Measurements from ENCODE around the gene ZC3H12C.
"Not testable (repeated sequence)": the region's sequence is repeated elsewhere in the genome, so short reads cannot be mapped to it uniquely, and the experiment has no call there.

ZC3H12C gene

GRCh38 chr11:110199184-110199981 lies 106.2 kb downstream of the ZC3H12C start:
- TF ChIP-seq, protein P1, sequence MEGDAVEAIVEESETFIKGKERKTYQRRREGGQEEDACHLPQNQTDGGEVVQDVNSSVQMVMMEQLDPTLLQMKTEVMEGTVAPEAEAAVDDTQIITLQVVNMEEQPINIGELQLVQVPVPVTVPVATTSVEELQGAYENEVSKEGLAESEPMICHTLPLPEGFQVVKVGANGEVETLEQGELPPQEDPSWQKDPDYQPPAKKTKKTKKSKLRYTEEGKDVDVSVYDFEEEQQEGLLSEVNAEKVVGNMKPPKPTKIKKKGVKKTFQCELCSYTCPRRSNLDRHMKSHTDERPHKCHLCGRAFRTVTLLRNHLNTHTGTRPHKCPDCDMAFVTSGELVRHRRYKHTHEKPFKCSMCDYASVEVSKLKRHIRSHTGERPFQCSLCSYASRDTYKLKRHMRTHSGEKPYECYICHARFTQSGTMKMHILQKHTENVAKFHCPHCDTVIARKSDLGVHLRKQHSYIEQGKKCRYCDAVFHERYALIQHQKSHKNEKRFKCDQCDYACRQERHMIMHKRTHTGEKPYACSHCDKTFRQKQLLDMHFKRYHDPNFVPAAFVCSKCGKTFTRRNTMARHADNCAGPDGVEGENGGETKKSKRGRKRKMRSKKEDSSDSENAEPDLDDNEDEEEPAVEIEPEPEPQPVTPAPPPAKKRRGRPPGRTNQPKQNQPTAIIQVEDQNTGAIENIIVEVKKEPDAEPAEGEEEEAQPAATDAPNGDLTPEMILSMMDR (IDR thresholded peaks at IDR 0.05), result no peak
- DNase-seq (ENCODE audit: low spot score), result no peak

GRCh38 chr11:110200241-110200640 lies 107.0 kb downstream of the ZC3H12C start:
- no peak overlapping the region for H3K4me3 ChIP-seq
- no peak for DNase-seq (ENCODE audit: low spot score)
- no peak overlapping the region for H3K27ac ChIP-seq
- TF ChIP-seq, protein P1 (IDR thresholded peaks at IDR 0.05), result no peak

More at GRCh38 chr11:110199184-110199981, 106.2 kb downstream of the ZC3H12C start:
- Histone ChIP-seq H3K4me3 (no peak overlapping the region), H3K27ac (no peak overlapping the region)

GRCh38 chr11:110200836-110201235 lies 107.6 kb downstream of the ZC3H12C start:
- Histone ChIP-seq H3K4me3 (no peak overlapping the region), H3K27ac (no peak overlapping the region)
- DNase-seq (ENCODE audit: low spot score), result no peak
- TF ChIP-seq, protein P1 (IDR thresholded peaks at IDR 0.05), result no peak

GRCh38 chr11:110207123-110207522 lies 113.9 kb downstream of the ZC3H12C start:
- TF ChIP-seq, protein P1 (IDR thresholded peaks at IDR 0.05), result no peak
- DNase-seq (ENCODE audit: low spot score), result no peak
- H3K27ac ChIP-seq, result no peak overlapping the region
- no peak overlapping the region for H3K4me3 ChIP-seq

- H3K27ac ChIP-seq; DNase-seq (ENCODE audit: low spot score): not testable (repeated sequence)
- H3K4me3 ChIP-seq, result peak overlapping the region; percentile 57
Measured at GRCh38 chr11:110208678-110209312, 115.6 kb downstream of the ZC3H12C start.

- H3K4me3 ChIP-seq, result peak overlapping the region; percentile 57
- not testable (repeated sequence) for DNase-seq (ENCODE audit: low spot score); H3K27ac ChIP-seq
Measured at GRCh38 chr11:110209313-110209694, 116.1 kb downstream of the ZC3H12C start.

DNA sequence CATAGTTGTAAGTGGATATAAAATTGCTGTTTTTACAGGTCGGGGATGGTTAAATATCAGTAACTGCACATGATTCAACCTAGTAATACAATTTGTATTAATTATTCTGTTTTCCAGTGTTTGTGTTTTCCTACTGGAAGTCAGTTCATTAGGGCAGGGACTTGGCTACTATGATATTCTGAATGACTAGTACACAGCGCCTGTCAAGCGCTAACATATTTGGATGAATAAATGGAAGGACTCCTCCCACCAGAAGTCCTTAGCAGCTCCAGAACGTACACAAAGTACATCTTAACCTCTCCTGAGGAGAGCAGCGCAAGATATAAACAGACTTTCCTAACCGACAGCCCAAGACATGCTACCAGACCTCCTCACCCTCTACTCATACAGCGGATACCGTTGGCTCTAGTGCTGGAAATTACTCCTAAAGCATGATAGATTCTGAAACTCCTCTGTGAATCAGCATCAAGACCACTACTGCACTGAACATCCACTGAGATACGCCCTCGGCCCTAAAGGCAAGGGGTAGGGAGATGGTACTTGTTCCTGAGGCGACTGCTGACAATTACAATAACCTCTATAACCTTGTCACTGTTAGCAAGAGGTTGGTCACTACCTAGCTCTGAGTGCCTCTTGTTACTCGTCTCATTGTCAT lies 124.2 kb downstream of the ZC3H12C start:
- TF ChIP-seq, protein P1 (IDR thresholded peaks at IDR 0.05), result no peak
- no peak for DNase-seq (ENCODE audit: low spot score)
- Histone ChIP-seq H3K27ac (no peak overlapping the region), H3K4me3 (no peak overlapping the region)

All from coronary artery (tissue), 2 donors.